ENCODE results near the gene EML2. TPM values are rescaled to one million over a fixed set of nuclear protein-coding genes. Genes with fewer than 3 reads are reported as not detected.

Gene EML2
- total and polyA plus RNA-seq, 10 of the 15 experiments (the other 5 are each of a cell fraction or from before 2014, with no cell fraction given) = 1.6 to 64.0 (median 27.5) TPM

- Histone ChIP-seq H3K4me1 (ENCODE audit: control insufficient read depth, insufficient read depth, low read length) (peaks cover 11% of the 10 kb centered on the region), H3K9ac (ENCODE audit: control insufficient read depth, insufficient read depth, low read length) (no peak overlapping the region), H3K27me3 (replicated peaks in 1 of 2; ENCODE audit: control insufficient read depth in 2 of 2, insufficient read depth in 2 of 2, low read length in 1 of 2) (no peaks in the 10 kb centered on the region), H3K9me3 (replicated peaks; ENCODE audit: control insufficient read depth, insufficient read depth, low read length) (no peaks in the 10 kb centered on the region; the same call in 2 of the 3 replicates), H3K4me2 (ENCODE audit: control insufficient read depth, insufficient read depth) (no peak overlapping the region), H3K79me2 (ENCODE audit: control insufficient read depth, insufficient read depth, low read length) (peaks cover 12% of the 10 kb centered on the region), H4K20me1 (ENCODE audit: control insufficient read depth, insufficient read depth) (no peaks in the 10 kb centered on the region), H3K4me3 (no peak overlapping the region; the same call in 1 of the 2 replicates), H2AFZ (ENCODE audit: control insufficient read depth, low read depth, low read length) (no peak overlapping the region), H3K27ac (ENCODE audit: control insufficient read depth, insufficient read depth) (no peak overlapping the region), H3K36me3 (ENCODE audit: control insufficient read depth in 2 of 2, insufficient read depth in 2 of 2, low read length in 1 of 2) (no peaks in the 10 kb centered on the region; a peak in 1 of 4 replicates)
- TF ChIP-seq STAT1 (conservative IDR thresholded peaks at IDR 0.05) (no peak), ZNF24 (IDR thresholded peaks at IDR 0.05) (no peak), JUND (IDR thresholded peaks at IDR 0.05; ENCODE audit: low read depth, low read length) (no peak)
- FAIRE-seq (no peak), DNase-seq (ENCODE audit: low read depth, low spot score) (no peak), ATAC-seq (no peak)
- intact Hi-C loops (cut with micrococcal nuclease; ENCODE audit: unreplicated experiment) = no loop called here
- RAD21 ChIA-PET (ENCODE audit: unreplicated experiment) = interaction anchor here (0.6 kb wide), 1 partner anchor 74 kb away, joined by 4 read pairs; no protein-coding TSS in a partner anchor
- in situ Hi-C loops (cut with MboI) = no loop called here
- BruUV-seq (replicated peaks) = no TSS peak
- CTCF ChIA-PET = interaction anchor here (0.7 to 1.6 kb wide), 3 partner anchors 18 to 98 kb away, joined by 3 to 5 read pairs (median 4); no protein-coding TSS in a partner anchor
- SMC1A ChIA-PET (ENCODE audit: uncharacterized antibody, unreplicated experiment) = interaction anchor here (1.1 kb wide), 1 partner anchor 9 kb away, joined by 3 read pairs; no protein-coding TSS in a partner anchor
- POLR2A ChIA-PET = interaction anchor here (1.0 kb wide), 1 partner anchor 66 kb away, joined by 3 read pairs; no protein-coding TSS in a partner anchor
- 93% methylated on average over 3 of the region's 3 CpGs for WGBS (ENCODE audit: insufficient coverage, insufficient replicate concordance, low lambda C conversion rate, missing lambda C conversion rate)
Observed at GRCh38 chr19:45576682-45577081, 62.5 kb downstream of the EML2 start.

- CTCF ChIA-PET = interaction anchor here (0.9 to 1.4 kb wide), 3 partner anchors 26 to 96 kb away, joined by 3 to 5 read pairs (median 3); no protein-coding TSS in a partner anchor
- in situ Hi-C loops (cut with MboI) (no loop called here), intact Hi-C loops (cut with micrococcal nuclease; ENCODE audit: unreplicated experiment) (no loop called here)
- no peak overlapping the region for H3K27ac ChIP-seq (ENCODE audit: control insufficient read depth, insufficient read depth)
- no peak overlapping the region for H2AFZ ChIP-seq (ENCODE audit: control insufficient read depth, low read depth, low read length)
- POLR2A ChIA-PET = interaction anchor here (0.8 to 1.5 kb wide), 2 partner anchors 8 to 9 kb away, joined by 3 to 8 read pairs; no protein-coding TSS in a partner anchor
- SMC1A ChIA-PET (ENCODE audit: uncharacterized antibody, unreplicated experiment) = interaction anchor here (1.2 to 1.4 kb wide), 3 partner anchors 9 to 66 kb away, joined by 3 to 5 read pairs (median 3); no protein-coding TSS in a partner anchor
- H4K20me1 ChIP-seq (ENCODE audit: control insufficient read depth, insufficient read depth) = no peaks in the 10 kb centered on the region
- peak; percentile 86 for ATAC-seq
- FAIRE-seq = peak; percentile 75
- 77% methylated on average over 5 of the region's 5 CpGs for WGBS (ENCODE audit: insufficient coverage, insufficient replicate concordance, low lambda C conversion rate, missing lambda C conversion rate)
- H3K4me1 ChIP-seq (ENCODE audit: control insufficient read depth, insufficient read depth, low read length) = peaks cover 11% of the 10 kb centered on the region
- H3K9ac ChIP-seq (ENCODE audit: control insufficient read depth, insufficient read depth, low read length) = no peak overlapping the region
- H3K36me3 ChIP-seq (ENCODE audit: control insufficient read depth in 2 of 2, insufficient read depth in 2 of 2, low read length in 1 of 2) = no peaks in the 10 kb centered on the region; a peak in 2 of 4 replicates
- H3K4me2 ChIP-seq (ENCODE audit: control insufficient read depth, insufficient read depth) = no peak overlapping the region
- no TSS peak for BruUV-seq (replicated peaks)
- no peaks in the 10 kb centered on the region; the same call in 2 of the 3 replicates for H3K9me3 ChIP-seq (replicated peaks; ENCODE audit: control insufficient read depth, insufficient read depth, low read length)
- DNase-seq (ENCODE audit: low read depth, low spot score) = no peak
- RAD21 ChIA-PET (ENCODE audit: unreplicated experiment) = interaction anchor here (0.8 to 1.0 kb wide), 3 partner anchors 17 to 136 kb away, joined by 3 read pairs; no protein-coding TSS in a partner anchor
- no peaks in the 10 kb centered on the region for H3K27me3 ChIP-seq (replicated peaks in 1 of 2; ENCODE audit: control insufficient read depth in 2 of 2, insufficient read depth in 2 of 2, low read length in 1 of 2)
- no peak overlapping the region for H3K4me3 ChIP-seq
- peaks cover 11% of the 10 kb centered on the region for H3K79me2 ChIP-seq (ENCODE audit: control insufficient read depth, insufficient read depth, low read length)
- no peak for TF ChIP-seq SIX5 (IDR thresholded peaks at IDR 0.05; ENCODE audit: low read depth, low read length, severe bottlenecking)
- TF ChIP-seq CREM (IDR thresholded peaks at IDR 0.05; ENCODE audit: low read depth) = peak; percentile 21; the same call in 1 of the 2 replicates
- TF ChIP-seq BRCA1 (IDR thresholded peaks at IDR 0.05; ENCODE audit: low read depth, low read length) = no peak
- no peak for TF ChIP-seq STAT1 (conservative IDR thresholded peaks at IDR 0.05)
- TF ChIP-seq NKRF (conservative IDR thresholded peaks at IDR 0.05) = no peak
- peak; percentile 48; the same call in 1 of the 2 replicates for TF ChIP-seq RUNX3 (IDR thresholded peaks at IDR 0.05; ENCODE audit: low read length)
- TF ChIP-seq BCLAF1 (IDR thresholded peaks at IDR 0.05) = no peak
- TF ChIP-seq ZNF217 (IDR thresholded peaks at IDR 0.05) = no peak
Observed at GRCh38 chr19:45575216-45575615, 64.0 kb downstream of the EML2 start.

Measured in GM12878 (cell line).